Body of pancreas (tissue), 4 donors: ENCODE data around the gene ERBB2. TPM values are rescaled to one million over a fixed set of nuclear protein-coding genes. Genes with fewer than 3 reads are reported as not detected.
A peak's percentile ranks its signal among the peaks of the same experiment; 100 is the strongest.

Experiments
- ATAC-seq: fragments of 150-250 bp; one replicate; pipeline ENCODE4 v1.9.1; 2016
- DNase-seq, 4 donors: peaks; one replicate each; pipeline ENCODE4 v3.0.0-alpha.2; 2019
- H3K27ac ChIP-seq, 4 donors: fragments of 200-600 bp; sonication (generic); 1 replicate in 3 of 4; 2 replicates in 1 of 4; pipeline versions ENCODE4 v1.5.1 to v1.6.1; 2016 to 2019; ENCODE audit warnings: mild to moderate bottlenecking in 1 of 4, mixed read lengths in 1 of 4, moderate library complexity in 1 of 4
- H3K27me3 ChIP-seq, 2 donors: fragments of 200-600 bp; sonication (generic); one replicate each; pipeline ENCODE4 v1.6.0; 2016; ENCODE audit warnings: mild to moderate bottlenecking in 1 of 2
- H3K36me3 ChIP-seq, 2 donors: fragments of 200-600 bp; sonication (generic); replicated peaks in 1 of 2; 2 replicates each; pipeline ENCODE4 v1.5.1; 2016; ENCODE audit warnings: low read depth in 2 of 2; ENCODE audit not compliant: insufficient read depth in 1 of 2
- H3K4me1 ChIP-seq: fragments of 200-600 bp; sonication (generic); one replicate; pipeline ENCODE4 v1.6.0; 2016
- H3K4me3 ChIP-seq, 2 donors: fragments of 200-600 bp; sonication (generic); 1 replicate in 1 of 2; 2 replicates in 1 of 2; pipeline ENCODE4 v1.5.1; 2016 to 2019
- H3K9me3 ChIP-seq, 3 donors: fragments of 200-600 bp; sonication (generic); 1 replicate in 2 of 3; 2 replicates in 1 of 3; pipeline ENCODE4 v1.5.1; 2016
- POLR2A ChIP-seq, 3 donors: fragments of 450-650 bp; IDR thresholded peaks; one replicate each; pipeline ENCODE4 v1.6.1; 2016; ENCODE audit warnings: antibody characterized with exemption in 3 of 3, mild to moderate bottlenecking in 2 of 3
- WGBS, 2 donors: methylation state at CpG; one replicate each; pipeline ENCODE4 v1.1.5; 2017; 5-methylcytosine and 5-hydroxymethylcytosine counted together
- intact Hi-C: fragments of 100-400 bp; cut with DNase I; formaldehyde crosslinking; loops from one replicate; pipeline ENCODE4 v1.15.1; 2023
- total RNA-seq, 2 donors: library from RNA; depleted of rRNA; stranded (reverse); fragments of >200 nt; gene quantifications; one replicate each; pipeline ENCODE4 v1.1.0, GENCODE V29; 2016
- TF ChIP-seq, protein P1 (sequence below), 7 experiments: fragments of 450-650 bp in 4 of 7; fragments of 200-600 bp in 3 of 7; sonication (generic) in 3 of 7; IDR thresholded peaks; one replicate each; pipeline ENCODE4 v1.5.1; 2016 to 2019; ENCODE audit warnings: antibody characterized with exemption in 7 of 7

ERBB2 gene
- total RNA-seq, 2 donors from 2014 or later, result 52.4 to 65.3 TPM

GRCh38 chr17:39665642-39666224 is 34.1 kb upstream of the ERBB2 start:
- H3K27ac ChIP-seq, result no peak overlapping the region

GRCh38 chr17:39666231-39666600 is 33.6 kb upstream of the ERBB2 start:
- no peaks in the 10 kb centered on the region for H3K27me3 ChIP-seq
- intact Hi-C loops, result no loop called here
- no peak overlapping the region for H3K27ac ChIP-seq
- no peak overlapping the region for H3K4me3 ChIP-seq
- 32 to 53% methylated on average over 2 of the region's 2 CpGs for WGBS, 2 donors
- TF ChIP-seq, protein P1, sequence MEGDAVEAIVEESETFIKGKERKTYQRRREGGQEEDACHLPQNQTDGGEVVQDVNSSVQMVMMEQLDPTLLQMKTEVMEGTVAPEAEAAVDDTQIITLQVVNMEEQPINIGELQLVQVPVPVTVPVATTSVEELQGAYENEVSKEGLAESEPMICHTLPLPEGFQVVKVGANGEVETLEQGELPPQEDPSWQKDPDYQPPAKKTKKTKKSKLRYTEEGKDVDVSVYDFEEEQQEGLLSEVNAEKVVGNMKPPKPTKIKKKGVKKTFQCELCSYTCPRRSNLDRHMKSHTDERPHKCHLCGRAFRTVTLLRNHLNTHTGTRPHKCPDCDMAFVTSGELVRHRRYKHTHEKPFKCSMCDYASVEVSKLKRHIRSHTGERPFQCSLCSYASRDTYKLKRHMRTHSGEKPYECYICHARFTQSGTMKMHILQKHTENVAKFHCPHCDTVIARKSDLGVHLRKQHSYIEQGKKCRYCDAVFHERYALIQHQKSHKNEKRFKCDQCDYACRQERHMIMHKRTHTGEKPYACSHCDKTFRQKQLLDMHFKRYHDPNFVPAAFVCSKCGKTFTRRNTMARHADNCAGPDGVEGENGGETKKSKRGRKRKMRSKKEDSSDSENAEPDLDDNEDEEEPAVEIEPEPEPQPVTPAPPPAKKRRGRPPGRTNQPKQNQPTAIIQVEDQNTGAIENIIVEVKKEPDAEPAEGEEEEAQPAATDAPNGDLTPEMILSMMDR (IDR thresholded peaks at IDR 0.05), result no peak
- no peak for TF ChIP-seq POLR2A (IDR thresholded peaks at IDR 0.05)
- no peaks in the 10 kb centered on the region for H3K36me3 ChIP-seq
- no peaks in the 10 kb centered on the region for H3K9me3 ChIP-seq
- no peak for DNase-seq
- peaks cover 25% of the 10 kb centered on the region for H3K4me1 ChIP-seq
- no peak for ATAC-seq

More at GRCh38 chr17:39665642-39666224, 34.1 kb upstream of the ERBB2 start:
- ATAC-seq, result no peak
- TF ChIP-seq POLR2A (IDR thresholded peaks at IDR 0.05), result no peak
- TF ChIP-seq, protein P1 (IDR thresholded peaks at IDR 0.05), result peak in 3 of 7 experiments; percentile 6 to 10 (median 6)
- Histone ChIP-seq H3K9me3 (no peaks in the 10 kb centered on the region), H3K4me3 (no peak overlapping the region), H3K27me3 (no peaks in the 10 kb centered on the region), H3K4me1 (peaks cover 24% of the 10 kb centered on the region), H3K36me3 (peaks cover 0 to 2% of the 10 kb centered on the region in 2 donors)
- WGBS, 2 donors, result 44% methylated on average over 17 of the region's 17 CpGs; no CpG with 5 or more reads in 1 of the 2 donors
- intact Hi-C loops, result no loop called here
- DNase-seq, result peak in 1 of 4 donors; percentile 31

DNA sequence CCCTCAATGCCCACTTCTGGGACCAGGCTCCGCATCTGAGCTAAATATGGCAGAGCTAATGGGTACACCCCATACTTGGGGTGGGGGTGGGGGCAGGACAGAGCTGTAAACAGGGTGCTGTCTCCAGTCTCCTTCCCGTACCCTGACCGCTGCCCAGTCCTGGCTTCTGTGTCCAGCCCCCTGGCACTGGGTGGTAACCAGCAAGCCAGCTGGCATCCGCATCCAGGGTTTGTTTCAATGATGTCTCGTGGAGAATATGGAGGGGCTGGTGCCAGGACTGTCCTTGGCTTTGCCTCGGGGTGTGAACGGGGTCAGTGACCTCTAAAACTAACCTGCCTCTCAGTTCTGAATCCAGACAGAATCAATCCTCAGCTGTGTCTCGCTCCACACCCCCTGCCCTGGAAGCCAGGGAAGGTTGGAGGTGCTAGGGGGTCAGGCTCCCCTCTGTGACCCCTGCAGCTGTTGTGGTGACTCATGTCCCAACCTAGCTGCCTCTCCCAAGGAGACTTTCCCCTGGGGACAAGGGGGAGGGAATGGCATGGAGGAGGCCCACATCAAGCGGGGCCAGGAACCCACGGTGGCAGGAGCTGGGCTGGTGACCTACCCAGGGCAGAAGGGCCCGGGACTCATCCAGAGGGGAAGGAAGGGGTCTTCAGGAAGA is 33.1 kb upstream of the ERBB2 start:
- intact Hi-C loops, result no loop called here
- Histone ChIP-seq H3K4me3 (no peak overlapping the region), H3K4me1 (peaks cover 30% of the 10 kb centered on the region), H3K27me3 (no peaks in the 10 kb centered on the region), H3K36me3 (no peaks in the 10 kb centered on the region), H3K27ac (no peak overlapping the region), H3K9me3 (no peaks in the 10 kb centered on the region)
- 43 to 52% methylated on average over 8 to 11 of the region's 11 CpGs for WGBS, 2 donors
- DNase-seq (no peak), ATAC-seq (no peak)
- TF ChIP-seq, protein P1 (IDR thresholded peaks at IDR 0.05), result no peak
- no peak for TF ChIP-seq POLR2A (IDR thresholded peaks at IDR 0.05)

DNA sequence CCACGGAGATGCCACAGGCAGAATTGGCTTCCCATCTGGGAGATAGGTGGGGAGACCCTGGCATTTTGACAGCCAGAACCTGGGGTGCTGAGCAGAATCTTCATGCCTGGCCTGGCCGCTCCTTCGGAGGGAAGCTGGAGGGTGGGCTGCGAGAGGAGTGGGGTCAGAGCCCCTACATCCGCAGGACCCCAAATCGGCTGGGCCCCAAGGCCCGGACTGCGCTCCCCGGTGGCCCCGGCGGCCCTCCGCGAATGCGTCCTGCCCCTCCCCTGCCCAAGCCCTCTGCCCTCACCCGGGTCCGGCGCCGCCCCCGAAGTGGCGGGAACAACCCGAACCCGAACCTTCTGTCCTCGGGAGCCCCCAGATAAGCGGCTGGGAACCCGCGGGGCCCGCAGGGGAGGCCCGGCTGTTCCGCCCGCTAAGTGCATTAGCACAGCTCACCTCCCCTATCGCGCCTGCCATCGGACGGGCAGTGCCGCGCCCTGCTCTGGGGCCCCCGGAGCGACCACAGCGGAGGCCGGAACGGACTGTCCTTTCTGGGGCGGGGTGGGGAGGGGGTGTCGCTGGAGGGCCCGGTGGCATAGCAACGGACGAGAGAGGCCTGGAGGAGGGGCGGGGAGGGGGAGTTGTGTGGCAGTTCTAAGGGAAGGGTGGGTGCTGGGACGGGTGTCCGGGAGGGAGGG is 32.5 kb upstream of the ERBB2 start:
- Histone ChIP-seq H3K27me3 (no peaks in the 10 kb centered on the region), H3K4me3 (no peak overlapping the region), H3K9me3 (no peaks in the 10 kb centered on the region), H3K27ac (no peak overlapping the region), H3K36me3 (no peaks in the 10 kb centered on the region), H3K4me1 (peaks cover 36% of the 10 kb centered on the region)
- WGBS, 2 donors, result 16 to 22% methylated on average over 13 to 15 of the region's 49 CpGs
- ATAC-seq (no peak), DNase-seq (peak in 2 of 4 donors; percentile 33 to 42)
- intact Hi-C loops, result no loop called here
- TF ChIP-seq, protein P1 (IDR thresholded peaks at IDR 0.05), result no peak
- TF ChIP-seq POLR2A (IDR thresholded peaks at IDR 0.05), result no peak
